Ascending aorta (tissue), 2 donors: Measurements from ENCODE around the gene TBC1D5. TPM values are rescaled to one million over a fixed set of nuclear protein-coding genes. Genes with fewer than 3 reads are reported as not detected.

Source experiments
- DNase-seq, 2 donors: peaks; one replicate each; pipeline ENCODE4 v3.0.0-alpha.2; 2019; ENCODE audit warnings: low spot score in 2 of 2
- H3K27ac ChIP-seq, 2 donors: fragments of 200-600 bp; sonication (generic); one replicate each; pipeline ENCODE4 v1.5.1; 2016 to 2017; ENCODE audit warnings: mild to moderate bottlenecking in 1 of 2
- H3K27me3 ChIP-seq: fragments of 200-600 bp; sonication (generic); one replicate; pipeline ENCODE4 v1.5.1; 2017
- H3K36me3 ChIP-seq, 2 donors: fragments of 200-600 bp; sonication (generic); one replicate each; pipeline ENCODE4 v1.5.1; 2016
- H3K4me1 ChIP-seq, 2 donors: fragments of 200-600 bp; sonication (generic); one replicate each; pipeline ENCODE4 v1.5.1; 2016 to 2017; ENCODE audit warnings: mild to moderate bottlenecking in 1 of 2
- H3K4me3 ChIP-seq, 2 donors: fragments of 200-600 bp; sonication (generic); one replicate each; pipeline ENCODE4 v1.5.1; 2016 to 2017; ENCODE audit warnings: mild to moderate bottlenecking in 1 of 2
- H3K9me3 ChIP-seq, 2 donors: fragments of 200-600 bp; sonication (generic); one replicate each; pipeline ENCODE4 v1.5.1; 2016
- CTCF ChIP-seq, 3 experiments: fragments of 200-600 bp in 2 of 3; fragments of 450-650 bp in 1 of 3; sonication (generic) in 2 of 3; IDR thresholded peaks; one replicate each; pipeline ENCODE4 v1.5.1; 2016 to 2019; ENCODE audit warnings: antibody characterized with exemption in 3 of 3, mild to moderate bottlenecking in 1 of 3, moderate library complexity in 1 of 3
- intact Hi-C: fragments of 100-400 bp; cut with DNase I; formaldehyde crosslinking; loops from one replicate; pipeline ENCODE4 v1.15.1; 2023
- total RNA-seq: library from RNA; depleted of rRNA; stranded (reverse); fragments of >200 nt; gene quantifications from one replicate; pipeline ENCODE4 v1.1.0, GENCODE V29; 2016

TBC1D5 gene
- total RNA-seq, 1 donor from 2014 or later, result 43.3 TPM

- Histone ChIP-seq H3K27me3 (no peaks in the 10 kb centered on the region), H3K36me3 (no peaks in the 10 kb centered on the region), H3K4me1 (no peaks in the 10 kb centered on the region), H3K27ac (no peak overlapping the region), H3K9me3 (no peaks in the 10 kb centered on the region), H3K4me3 (no peak overlapping the region)
- intact Hi-C loops, result no loop called here
- no peak for DNase-seq
- no peak for TF ChIP-seq CTCF (IDR thresholded peaks at IDR 0.05)
Observed at GRCh38 chr3:17118771-17119170, 623.7 kb downstream of the TBC1D5 start.

GRCh38 chr3:17116007-17116600 lies 626.3 kb downstream of the TBC1D5 start:
- H3K9me3 ChIP-seq, result no peaks in the 10 kb centered on the region
- no peaks in the 10 kb centered on the region for H3K4me1 ChIP-seq
- H3K27me3 ChIP-seq, result no peaks in the 10 kb centered on the region
- intact Hi-C loops, result no loop called here
- no peaks in the 10 kb centered on the region for H3K36me3 ChIP-seq
- TF ChIP-seq CTCF (IDR thresholded peaks at IDR 0.05), result no peak
- DNase-seq, result no peak
- H3K4me3 ChIP-seq, result no peak overlapping the region
- H3K27ac ChIP-seq, result no peak overlapping the region

- no peak for DNase-seq
- Histone ChIP-seq H3K36me3 (no peaks in the 10 kb centered on the region), H3K4me3 (no peak overlapping the region), H3K4me1 (no peaks in the 10 kb centered on the region), H3K27me3 (no peaks in the 10 kb centered on the region), H3K9me3 (no peaks in the 10 kb centered on the region), H3K27ac (no peak overlapping the region)
- TF ChIP-seq CTCF (IDR thresholded peaks at IDR 0.05), result no peak
- intact Hi-C loops, result no loop called here
Observed at GRCh38 chr3:17115186-17115585, 627.2 kb downstream of the TBC1D5 start.

GRCh38 chr3:17111586-17111985 lies 630.8 kb downstream of the TBC1D5 start:
- H3K4me1 ChIP-seq, result no peaks in the 10 kb centered on the region
- no peak overlapping the region for H3K27ac ChIP-seq
- no peak for TF ChIP-seq CTCF (IDR thresholded peaks at IDR 0.05)
- no peak overlapping the region for H3K4me3 ChIP-seq
- no peaks in the 10 kb centered on the region for H3K27me3 ChIP-seq
- DNase-seq, result no peak
- no peaks in the 10 kb centered on the region for H3K36me3 ChIP-seq
- no peaks in the 10 kb centered on the region for H3K9me3 ChIP-seq
- intact Hi-C loops, result no loop called here

GRCh38 chr3:17110660-17111396 lies 631.6 kb downstream of the TBC1D5 start:
- Histone ChIP-seq H3K27me3 (no peaks in the 10 kb centered on the region), H3K27ac (no peak overlapping the region), H3K9me3 (no peaks in the 10 kb centered on the region), H3K4me1 (no peaks in the 10 kb centered on the region), H3K36me3 (no peaks in the 10 kb centered on the region), H3K4me3 (no peak overlapping the region)
- intact Hi-C loops, result no loop called here
- no peak for DNase-seq
- no peak for TF ChIP-seq CTCF (IDR thresholded peaks at IDR 0.05)
